GM12892 (cell line): Measurements from ENCODE around the gene SEC61G.

Experiments
- DNase-seq: peaks from one replicate; pipeline ENCODE4 v3.0.0; 2011; ENCODE audit not compliant: insufficient read length
- FAIRE-seq: peaks from 2 replicates; lab custom pipeline; 2011; peaks lifted over from hg19 to GRCh38; lab: Jason Lieb, UNC
- POLR2A ChIP-seq: IDR thresholded peaks from 2 replicates; pipeline ENCODE4 v1.6.1; 2011; ENCODE audit warnings: low read depth, low read length, control low read depth
- POLR2AphosphoS5 ChIP-seq: IDR thresholded peaks from 2 replicates; pipeline ENCODE4 v1.6.1; 2011; ENCODE audit warnings: low read depth, low read length, control low read depth
- TAF1 ChIP-seq: IDR thresholded peaks from 2 replicates; pipeline ENCODE4 v1.6.1; 2011; ENCODE audit warnings: low read depth, mild to moderate bottlenecking, control low read depth, low read length, borderline replicate concordance

Gene SEC61G

GRCh38 chr7:54782314-54782713, 23.3 kb upstream of the SEC61G start:
- no peak for FAIRE-seq
- DNase-seq: no peak
- TF ChIP-seq POLR2A: no peak
- no peak for TF ChIP-seq POLR2AphosphoS5
- TF ChIP-seq TAF1: no peak

- no peak for FAIRE-seq
- no peak for TF ChIP-seq POLR2A
- no peak for TF ChIP-seq TAF1
- TF ChIP-seq POLR2AphosphoS5: no peak
- no peak for DNase-seq
Observed at GRCh38 chr7:54781134-54781920, 22.3 kb upstream of the SEC61G start.

DNA sequence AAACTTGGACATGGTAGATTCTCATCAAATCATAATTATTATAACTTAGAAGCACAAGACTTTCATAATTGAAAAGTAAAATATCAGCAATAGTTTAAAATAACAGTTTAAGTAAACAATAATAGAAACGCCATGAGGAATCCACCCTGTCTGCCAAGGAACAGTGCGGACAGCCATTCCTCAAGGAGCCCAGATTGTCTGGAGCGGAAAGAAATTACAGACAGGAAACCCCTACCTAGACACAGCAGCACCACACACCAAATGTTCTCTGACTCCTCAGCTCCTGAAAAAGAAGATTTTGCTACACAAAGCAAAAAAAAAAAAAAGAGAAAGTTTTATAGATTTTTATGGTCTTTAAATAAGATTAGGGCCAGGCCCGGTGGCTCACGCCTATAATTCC, 21.5 kb upstream of the SEC61G start:
- TF ChIP-seq TAF1 (no peak), POLR2A (no peak), POLR2AphosphoS5 (no peak)
- DNase-seq: no peak
- FAIRE-seq: no peak

DNA sequence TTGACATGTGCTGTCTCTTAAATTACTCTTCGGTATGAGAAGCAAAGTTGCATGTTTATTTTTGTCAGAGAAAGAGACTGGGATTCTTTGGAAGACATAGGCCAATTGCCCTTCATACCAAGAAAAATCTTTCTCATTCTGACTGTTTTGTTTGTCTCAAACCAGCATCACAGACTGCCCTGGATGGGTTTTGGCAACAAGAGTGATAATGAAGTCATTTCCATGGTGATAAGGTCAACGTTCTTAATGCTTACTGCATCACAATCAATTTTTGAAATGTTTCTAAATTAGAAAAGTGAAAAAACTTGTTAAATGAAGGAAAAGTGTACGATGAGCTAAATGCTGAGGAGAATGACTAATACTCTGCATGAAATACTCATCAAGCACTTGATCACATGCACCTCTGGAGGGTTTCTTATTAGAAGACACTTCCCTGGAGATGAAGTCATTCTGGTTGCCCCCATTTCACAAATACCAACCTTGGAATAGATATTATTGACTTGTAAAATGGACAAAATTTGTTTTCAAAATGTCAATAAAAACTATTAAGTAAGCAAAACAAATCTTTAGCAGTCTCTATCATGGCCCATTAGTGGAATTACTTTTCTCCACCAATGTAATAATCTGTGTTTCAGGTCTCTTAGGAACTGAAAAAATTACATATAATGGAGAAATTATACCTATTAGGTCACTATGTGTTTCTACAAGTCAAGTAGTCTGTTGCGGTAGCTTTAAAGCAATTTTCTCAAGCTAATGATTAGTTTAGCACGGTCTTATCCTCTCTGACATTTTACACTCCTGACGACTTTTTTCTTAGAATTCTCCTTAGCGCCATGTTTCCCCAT, 19.9 kb upstream of the SEC61G start:
- FAIRE-seq (no peak), DNase-seq (no peak)
- TF ChIP-seq POLR2A (no peak), POLR2AphosphoS5 (no peak), TAF1 (no peak)

DNA sequence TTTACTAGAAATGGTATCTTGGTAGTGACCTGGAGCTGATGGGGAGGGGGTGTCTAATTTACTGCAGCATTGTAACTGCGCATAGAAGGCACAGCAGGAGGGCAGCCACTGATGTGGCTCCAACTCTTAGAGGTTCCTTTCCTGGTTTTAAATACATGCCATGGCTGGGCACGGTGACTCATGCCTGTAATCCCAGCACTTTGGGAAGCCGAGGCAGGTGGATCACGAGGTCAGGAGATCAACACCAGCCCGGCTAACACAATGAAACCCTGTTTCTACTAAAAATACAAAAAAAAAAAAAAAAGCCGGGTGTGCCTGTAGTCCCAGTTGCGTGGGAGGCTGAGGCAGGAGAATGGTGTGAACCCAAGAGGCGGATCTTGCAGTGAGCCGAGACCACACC, 19.2 kb upstream of the SEC61G start:
- FAIRE-seq (no peak), DNase-seq (no peak)
- no peak for TF ChIP-seq TAF1
- no peak for TF ChIP-seq POLR2AphosphoS5
- no peak for TF ChIP-seq POLR2A

DNA sequence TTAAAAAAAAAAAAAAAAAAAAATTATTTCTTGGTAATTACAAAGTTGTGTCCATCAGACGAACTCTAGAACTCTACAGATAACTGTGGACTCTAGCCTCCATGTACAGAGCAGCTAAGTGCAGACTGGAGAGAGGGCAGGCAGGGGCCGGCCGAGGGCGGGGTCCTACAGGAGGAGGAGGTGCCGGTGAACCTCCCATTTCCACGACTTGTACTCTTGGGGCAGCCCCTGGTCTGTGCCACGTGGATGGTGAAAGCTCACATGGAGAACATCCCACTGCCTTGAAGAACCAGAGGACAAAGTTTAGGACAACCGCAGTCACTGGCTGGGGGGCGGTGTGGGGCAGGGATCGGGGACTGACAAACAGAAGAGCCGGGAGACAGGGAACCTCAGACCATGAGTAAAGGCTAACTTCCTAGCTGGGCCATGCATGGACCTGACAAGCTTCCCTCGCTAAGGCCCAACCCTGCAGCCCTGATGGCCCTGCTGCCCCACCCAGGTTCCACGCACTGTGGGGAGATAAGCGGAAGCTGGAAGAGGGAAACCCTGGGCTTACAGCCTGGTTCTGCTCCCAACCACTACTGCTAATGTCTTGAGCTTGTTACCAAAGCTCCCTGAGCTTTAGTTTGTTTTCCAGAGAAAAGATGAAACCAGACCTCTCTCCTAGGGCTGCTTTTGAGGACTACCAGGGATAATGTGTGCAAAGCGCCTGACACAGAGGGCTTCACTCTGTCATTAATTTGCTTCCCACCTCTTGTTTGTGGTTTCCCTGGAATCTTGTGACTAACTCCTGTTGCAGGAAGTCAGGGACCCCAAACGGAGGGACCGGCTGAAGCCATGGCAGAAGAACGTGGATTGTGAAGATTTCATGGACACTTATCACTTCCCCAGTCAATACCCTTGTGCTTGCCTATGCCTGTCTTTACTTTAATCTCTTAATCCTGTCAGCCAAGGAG, 16.1 kb upstream of the SEC61G start:
- FAIRE-seq (no peak), DNase-seq (no peak)
- no peak for TF ChIP-seq POLR2A

DNA sequence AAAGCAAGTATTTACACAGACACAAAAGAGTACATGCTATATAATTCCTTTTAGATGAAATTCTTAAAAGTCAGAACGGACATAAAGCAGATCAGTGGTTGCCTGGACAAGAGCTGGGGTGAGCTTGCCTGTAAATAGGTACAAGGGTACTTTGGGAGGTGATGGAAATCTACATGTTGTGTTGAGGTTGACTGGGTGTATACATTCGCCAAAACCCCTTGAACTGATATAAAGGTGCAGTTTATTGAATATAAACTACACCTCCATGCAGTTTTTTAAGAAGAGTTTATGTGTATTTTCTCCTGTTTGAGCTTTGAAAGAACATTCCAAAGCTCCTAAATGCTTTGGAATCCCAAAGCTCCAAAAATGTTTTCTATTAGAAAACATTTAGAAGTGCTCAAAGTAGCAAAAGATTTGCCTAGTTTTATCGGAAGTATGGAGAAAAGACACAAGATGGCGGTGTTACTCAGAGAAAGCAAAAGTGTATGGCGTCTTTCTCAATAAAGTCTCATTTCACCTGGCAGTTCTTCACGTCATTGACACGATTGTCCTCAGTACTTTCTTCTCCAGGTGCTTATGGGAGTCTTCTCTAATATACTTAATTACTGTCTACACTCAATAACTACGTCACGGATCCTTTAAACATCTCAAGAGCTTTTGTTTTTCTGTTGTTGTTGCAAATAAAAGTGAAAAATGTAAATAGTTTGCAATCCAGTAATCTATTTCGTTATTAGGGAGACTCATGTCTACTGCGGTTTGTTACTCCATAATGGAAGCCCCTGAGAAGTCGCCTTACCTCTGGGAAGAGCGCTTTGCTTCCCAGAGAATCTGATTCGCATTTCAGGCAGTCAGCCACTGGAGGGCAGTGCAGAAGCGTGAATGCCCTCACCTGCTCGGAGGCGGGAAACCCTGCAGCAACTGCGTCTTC, 14.7 kb upstream of the SEC61G start:
- DNase-seq (peak; percentile 33), FAIRE-seq (no peak)
- TF ChIP-seq POLR2AphosphoS5 (no peak), TAF1 (no peak), POLR2A (no peak)

GRCh38 chr7:54769203-54769602, 10.2 kb upstream of the SEC61G start:
- TF ChIP-seq POLR2A (no peak), POLR2AphosphoS5 (no peak), TAF1 (no peak)
- FAIRE-seq (no peak), DNase-seq (no peak)

DNA sequence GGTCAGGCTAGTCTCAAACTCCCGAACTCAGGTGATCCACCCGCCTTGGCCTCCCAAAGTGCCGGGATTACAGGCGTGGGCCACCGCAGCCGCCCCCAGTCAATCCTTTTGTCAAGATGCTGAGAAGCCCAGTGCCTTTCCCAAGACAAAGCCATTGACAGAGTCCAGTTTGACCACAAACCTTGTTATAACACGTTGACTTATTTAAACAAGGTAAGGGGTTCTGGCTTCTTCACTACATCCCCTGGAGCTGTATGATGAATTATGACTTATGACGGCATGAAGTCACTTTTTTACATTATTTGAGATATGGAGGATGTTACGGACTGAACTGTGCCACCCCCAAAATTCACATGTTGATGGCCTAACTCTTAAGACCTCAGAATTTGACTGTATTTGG, 5.8 kb upstream of the SEC61G start:
- no peak for DNase-seq
- TF ChIP-seq TAF1: no peak
- TF ChIP-seq POLR2AphosphoS5: no peak
- TF ChIP-seq POLR2A: no peak
- no peak for FAIRE-seq

DNA sequence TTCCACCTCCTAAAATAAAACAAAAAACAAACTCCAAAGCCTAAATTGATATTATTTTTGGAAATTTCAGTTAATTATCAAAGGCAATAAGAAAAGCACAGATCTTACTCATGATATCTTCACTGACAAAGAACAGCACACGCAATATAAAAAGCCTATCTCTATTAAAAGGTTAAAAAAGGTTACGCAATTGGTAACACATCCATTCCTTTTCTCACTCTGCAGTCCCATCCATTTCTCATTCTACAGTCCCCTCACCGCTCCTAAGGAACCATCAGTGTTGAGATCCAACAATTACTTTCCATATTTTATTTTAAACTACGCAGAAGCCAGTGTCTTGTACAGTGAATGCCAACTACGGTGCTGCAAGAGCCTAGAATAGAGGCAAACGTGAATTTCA, 1.3 kb downstream of the SEC61G start:
- FAIRE-seq: no peak
- no peak for DNase-seq

More for the DNA sequence above, 1.3 kb downstream of the SEC61G start:
- no peak for TF ChIP-seq TAF1
- TF ChIP-seq POLR2A: no peak
- TF ChIP-seq POLR2AphosphoS5: no peak
